HUES48 (cell line): ENCODE measurements around the gene CUX1.
A peak's percentile ranks its signal among the peaks of the same experiment; 100 is the strongest.
"Not testable (repeated sequence)": the region's sequence is repeated elsewhere in the genome, so short reads cannot be mapped to it uniquely, and the experiment has no call there.

ENCODE experiments used
- H3K27ac ChIP-seq: one replicate; pipeline ENCODE4 v1.7.0; 2013; ENCODE audit warnings: low read depth, low read length, inconsistent platforms
- H3K27me3 ChIP-seq: 2 replicates; pipeline ENCODE4 v1.6.1; 2013; ENCODE audit warnings: mild to moderate bottlenecking, low read length; ENCODE audit not compliant: control insufficient read depth, insufficient read depth
- H3K36me3 ChIP-seq: 2 replicates; pipeline ENCODE4 v1.6.1; 2013; ENCODE audit warnings: low read length; ENCODE audit not compliant: control insufficient read depth, insufficient read depth
- H3K4me1 ChIP-seq: 2 replicates; pipeline ENCODE4 v1.6.1; 2013; ENCODE audit warnings: mild to moderate bottlenecking, low read length; ENCODE audit not compliant: control insufficient read depth, insufficient read depth
- H3K4me3 ChIP-seq: 2 replicates; pipeline ENCODE4 v1.5.1; 2013; ENCODE audit warnings: mild to moderate bottlenecking, low read depth, low read length
- H3K9ac ChIP-seq: 2 replicates; pipeline ENCODE4 v1.6.1; 2013; ENCODE audit warnings: mild to moderate bottlenecking, low read depth, low read length, moderate library complexity
- H3K9me3 ChIP-seq: 2 replicates; pipeline ENCODE4 v1.6.1; 2013; ENCODE audit warnings: low read length; ENCODE audit not compliant: control insufficient read depth, insufficient read depth

Gene CUX1

DNA sequence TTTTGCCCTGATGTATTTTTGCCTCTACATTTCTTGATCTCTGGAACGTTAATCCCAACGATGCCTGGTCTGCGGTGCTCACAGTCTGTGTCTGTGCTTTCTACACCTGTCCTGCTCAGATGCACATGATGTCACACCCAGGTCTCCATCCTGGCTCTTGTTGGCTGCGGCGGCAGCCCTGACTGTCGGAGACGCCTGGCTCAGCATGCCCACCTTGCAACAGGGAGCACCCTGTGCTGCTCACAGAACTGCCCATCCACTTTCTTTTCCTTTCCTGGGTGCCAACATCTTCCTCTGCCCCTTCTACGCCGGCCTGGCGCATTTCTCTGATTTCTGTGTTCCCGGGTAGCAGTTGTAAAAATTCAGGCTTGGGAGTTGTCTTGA is 106.2 kb downstream of the CUX1 start:
- 0 out of 2 replicates have a peak, but pooled peaks cover 4% of the 10 kb centered on the region for H3K4me1 ChIP-seq
- no peaks in the 10 kb centered on the region for H3K9me3 ChIP-seq
- no peak overlapping the region for H3K9ac ChIP-seq
- no peak overlapping the region for H3K4me3 ChIP-seq
- H3K27me3 ChIP-seq = no peaks in the 10 kb centered on the region
- no peak overlapping the region for H3K27ac ChIP-seq
- H3K36me3 ChIP-seq = peaks cover 14% of the 10 kb centered on the region

DNA sequence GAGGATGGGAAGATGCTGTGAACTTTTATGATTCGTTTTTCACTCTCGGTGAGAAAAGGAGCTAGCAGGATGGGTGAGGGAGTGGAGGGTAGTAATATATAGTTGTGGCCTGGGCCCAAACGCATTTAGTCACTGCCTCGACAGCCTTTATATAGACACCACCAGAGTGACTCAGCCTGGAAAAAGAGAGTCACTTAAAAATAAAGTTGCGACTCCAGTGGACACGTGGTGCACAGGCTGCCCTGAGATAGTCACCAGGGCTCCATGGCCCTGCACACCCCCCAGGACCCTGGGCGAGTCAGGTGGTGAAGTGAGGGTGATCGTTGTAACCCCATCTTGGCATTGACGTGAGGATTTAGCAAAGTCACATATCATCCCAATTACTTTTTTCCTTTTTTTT is 106.7 kb downstream of the CUX1 start:
- 0 out of 2 replicates have a peak, but pooled peaks cover 4% of the 10 kb centered on the region for H3K4me1 ChIP-seq
- H3K36me3 ChIP-seq = peaks cover 10% of the 10 kb centered on the region
- no peaks in the 10 kb centered on the region for H3K27me3 ChIP-seq
- no peak overlapping the region for H3K27ac ChIP-seq
- H3K9me3 ChIP-seq = no peaks in the 10 kb centered on the region
- H3K9ac ChIP-seq = no peak overlapping the region
- no peak overlapping the region for H3K4me3 ChIP-seq

GRCh38 chr7:101926265-101926664 is 108.8 kb downstream of the CUX1 start:
- Histone ChIP-seq H3K4me3 (no peak overlapping the region), H3K36me3 (peaks cover 10% of the 10 kb centered on the region), H3K27ac (no peak overlapping the region), H3K4me1 (0 out of 2 replicates have a peak, but pooled peaks cover 4% of the 10 kb centered on the region), H3K9ac (no peak overlapping the region), H3K27me3 (no peaks in the 10 kb centered on the region), H3K9me3 (no peaks in the 10 kb centered on the region)

- H3K9ac ChIP-seq = no peak overlapping the region
- H3K4me1 ChIP-seq = peaks cover 13% of the 10 kb centered on the region
- peaks cover 10% of the 10 kb centered on the region for H3K36me3 ChIP-seq
- H3K4me3 ChIP-seq = no peak overlapping the region
- no peaks in the 10 kb centered on the region for H3K9me3 ChIP-seq
- no peak overlapping the region for H3K27ac ChIP-seq
- H3K27me3 ChIP-seq = no peaks in the 10 kb centered on the region
Observed at GRCh38 chr7:101927389-101927788, 110.0 kb downstream of the CUX1 start.

- H3K4me3 ChIP-seq = no peak overlapping the region
- H3K27ac ChIP-seq = no peak overlapping the region
- no peak overlapping the region for H3K9ac ChIP-seq
- peaks cover 17% of the 10 kb centered on the region for H3K4me1 ChIP-seq
- H3K36me3 ChIP-seq = peaks cover 10% of the 10 kb centered on the region
- no peaks in the 10 kb centered on the region for H3K9me3 ChIP-seq
- no peaks in the 10 kb centered on the region for H3K27me3 ChIP-seq
Observed at GRCh38 chr7:101927802-101928201, 110.4 kb downstream of the CUX1 start.

DNA sequence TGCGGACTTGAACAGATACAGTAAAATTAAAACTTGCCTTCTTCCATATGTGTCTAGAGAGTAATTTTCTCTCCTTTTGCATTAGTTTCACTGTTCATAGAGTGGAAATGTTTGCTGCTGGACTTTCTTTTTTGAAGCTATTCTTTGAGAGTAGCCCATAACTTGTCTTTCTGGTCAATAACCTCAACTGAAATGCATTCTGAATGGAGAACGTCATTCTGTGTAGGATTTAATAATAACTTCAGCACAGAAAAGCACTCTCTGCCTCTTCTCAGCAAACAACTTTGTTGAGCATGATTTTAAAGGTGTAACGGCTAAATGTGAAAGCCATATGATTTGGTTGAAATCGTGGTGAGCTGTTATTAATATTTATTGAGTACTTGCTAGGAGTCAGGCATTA is 111.8 kb downstream of the CUX1 start:
- H3K9ac ChIP-seq = no peak overlapping the region
- no peaks in the 10 kb centered on the region for H3K9me3 ChIP-seq
- no peaks in the 10 kb centered on the region for H3K27me3 ChIP-seq
- H3K4me1 ChIP-seq = peaks cover 31% of the 10 kb centered on the region
- H3K4me3 ChIP-seq = no peak overlapping the region
- H3K36me3 ChIP-seq = peaks cover 5% of the 10 kb centered on the region
- no peak overlapping the region for H3K27ac ChIP-seq

DNA sequence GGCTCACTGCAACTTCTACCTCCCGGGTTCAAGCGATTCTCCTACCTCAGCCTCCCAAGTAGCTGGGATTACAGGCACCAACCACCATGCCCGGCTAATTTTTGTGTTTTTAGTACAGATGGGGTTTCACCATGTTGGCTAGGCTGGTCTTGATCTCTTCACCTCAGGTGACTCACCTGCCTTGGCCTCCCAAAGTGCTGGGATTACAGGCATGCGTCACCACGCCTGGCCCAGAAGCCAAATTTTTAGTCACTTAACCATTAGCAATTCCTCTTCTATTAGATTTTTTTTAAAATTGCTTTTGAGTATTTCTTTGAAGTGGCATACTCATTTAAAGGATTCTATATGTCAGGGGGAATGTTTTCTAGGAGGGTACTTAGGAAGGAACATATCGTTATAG is 112.5 kb downstream of the CUX1 start:
- not testable (repeated sequence) for H3K27me3 ChIP-seq, H3K36me3 ChIP-seq, H3K9me3 ChIP-seq, H3K9ac ChIP-seq, H3K27ac ChIP-seq, H3K4me3 ChIP-seq
- peaks cover 38% of the 10 kb centered on the region for H3K4me1 ChIP-seq

- Histone ChIP-seq H3K4me3 (no peak overlapping the region), H3K4me1 (peaks cover 53% of the 10 kb centered on the region), H3K27me3 (no peaks in the 10 kb centered on the region), H3K9me3 (no peaks in the 10 kb centered on the region), H3K9ac (no peak overlapping the region), H3K36me3 (no peaks in the 10 kb centered on the region), H3K27ac (no peak overlapping the region)
Observed at GRCh38 chr7:101932083-101932482, 114.7 kb downstream of the CUX1 start.

DNA sequence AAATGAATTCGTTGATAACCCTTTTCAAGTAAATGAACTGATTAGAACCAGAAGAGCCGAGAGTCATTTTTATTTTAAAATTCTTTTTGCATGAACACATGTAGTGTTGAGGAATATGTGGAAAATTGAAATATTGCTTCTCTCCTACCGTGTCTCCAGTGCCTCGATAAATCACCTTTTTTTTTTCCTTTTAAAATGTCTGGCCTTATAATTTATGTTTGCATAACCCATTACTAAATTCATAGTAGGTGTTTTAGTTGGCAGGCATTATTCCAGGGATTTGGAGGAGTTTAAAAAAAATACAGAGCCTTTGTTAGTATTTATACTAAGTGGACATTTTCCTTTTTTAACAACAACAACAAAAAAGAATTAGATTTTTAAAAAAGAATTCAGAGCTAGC is 115.6 kb downstream of the CUX1 start:
- Histone ChIP-seq H3K9ac (no peak overlapping the region), H3K27me3 (no peaks in the 10 kb centered on the region), H3K4me3 (no peak overlapping the region), H3K36me3 (no peaks in the 10 kb centered on the region), H3K4me1 (peaks cover 61% of the 10 kb centered on the region), H3K27ac (peak overlapping the region; percentile 91), H3K9me3 (no peaks in the 10 kb centered on the region)

- Histone ChIP-seq H3K4me1 (peaks cover 61% of the 10 kb centered on the region), H3K9ac (no peak overlapping the region), H3K27ac (peak overlapping the region; percentile 91), H3K9me3 (no peaks in the 10 kb centered on the region), H3K27me3 (no peaks in the 10 kb centered on the region), H3K36me3 (no peaks in the 10 kb centered on the region), H3K4me3 (no peak overlapping the region)
Observed at GRCh38 chr7:101933688-101934121, 116.3 kb downstream of the CUX1 start.

- Histone ChIP-seq H3K27ac (peak overlapping the region; percentile 91), H3K27me3 (no peaks in the 10 kb centered on the region), H3K9ac (peak overlapping the region; percentile 52; the same call in 1 of the 2 replicates), H3K4me3 (no peak overlapping the region), H3K9me3 (no peaks in the 10 kb centered on the region), H3K36me3 (no peaks in the 10 kb centered on the region), H3K4me1 (peaks cover 61% of the 10 kb centered on the region)
Observed at GRCh38 chr7:101934618-101935017, 117.2 kb downstream of the CUX1 start.
